Activated CD4-positive, alpha-beta T cell treated with anti-CD3 and anti-CD28 coated beads, Interleukin-2, amount 50 U/mL, for 1 hour (primary cell): ENCODE results near the gene C17orf113.
"Not testable (repeated sequence)": the region's sequence is repeated elsewhere in the genome, so short reads cannot be mapped to it uniquely, and the experiment has no call there.

Experiments
- DNase-seq: peaks from one replicate; pipeline ENCODE4 v3.0.0-alpha.2; 2020

The C17orf113 gene

DNA sequence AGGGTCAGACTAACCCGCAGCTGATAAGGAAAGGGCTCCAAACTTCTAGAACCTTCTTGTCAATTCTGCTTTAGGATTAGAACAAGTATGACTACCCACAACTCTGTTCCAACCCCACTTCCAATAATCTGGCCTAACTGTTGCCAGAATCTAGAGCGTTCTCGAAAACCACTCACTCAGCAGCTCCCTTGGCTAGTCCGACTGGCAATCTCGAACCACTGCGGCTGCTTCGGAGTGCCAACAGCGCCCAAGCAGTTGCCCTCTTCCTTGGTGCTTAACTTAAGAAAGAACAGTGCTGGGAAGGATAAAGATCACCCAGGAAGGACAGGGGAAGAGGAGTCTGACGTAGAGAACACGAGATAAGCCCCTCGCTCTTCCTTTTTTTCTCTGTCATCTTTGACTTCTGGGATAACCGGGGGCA, 34.0 kb downstream of the C17orf113 start:
- DNase-seq, result peak; percentile 13

DNA sequence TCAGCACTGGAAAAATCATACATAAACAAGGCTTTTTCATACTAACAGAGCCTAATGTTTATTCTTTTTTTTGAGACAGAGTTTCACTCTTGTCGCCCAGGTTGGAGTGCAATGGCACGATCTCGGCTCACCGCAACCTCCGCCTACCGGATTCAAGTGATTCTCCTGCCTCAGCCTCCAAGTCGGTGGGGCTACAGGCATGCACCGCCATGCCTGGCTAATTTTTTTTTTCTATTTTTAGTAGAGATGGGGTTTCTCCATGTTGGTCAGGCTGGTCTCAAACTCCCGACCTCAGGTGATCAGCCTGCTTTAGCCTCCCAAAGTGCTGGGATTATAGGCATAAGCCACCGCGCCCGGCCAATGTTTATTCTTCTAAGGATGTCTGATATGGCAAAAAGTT, 36.7 kb downstream of the C17orf113 start:
- not testable (repeated sequence) for DNase-seq

DNA sequence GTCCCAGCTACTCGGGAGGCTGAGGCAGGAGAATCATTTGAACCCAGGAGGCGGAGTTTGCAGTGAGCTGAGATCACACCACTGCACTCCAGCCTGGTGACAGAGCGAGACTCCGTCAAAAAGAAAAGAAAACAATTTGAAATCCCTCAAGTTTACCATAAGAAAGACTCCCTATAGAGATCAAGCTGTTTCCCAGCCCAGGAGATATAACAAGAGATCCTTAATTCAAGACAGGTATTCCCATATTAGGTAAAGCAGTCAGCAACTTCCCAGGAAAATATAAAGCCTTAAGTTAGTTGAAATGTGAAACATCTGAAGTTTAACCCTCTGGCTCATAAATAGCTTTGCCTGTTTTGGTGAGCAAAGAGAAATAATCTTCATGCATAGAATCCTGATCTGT, 38.0 kb downstream of the C17orf113 start:
- DNase-seq, result not testable (repeated sequence)

DNA sequence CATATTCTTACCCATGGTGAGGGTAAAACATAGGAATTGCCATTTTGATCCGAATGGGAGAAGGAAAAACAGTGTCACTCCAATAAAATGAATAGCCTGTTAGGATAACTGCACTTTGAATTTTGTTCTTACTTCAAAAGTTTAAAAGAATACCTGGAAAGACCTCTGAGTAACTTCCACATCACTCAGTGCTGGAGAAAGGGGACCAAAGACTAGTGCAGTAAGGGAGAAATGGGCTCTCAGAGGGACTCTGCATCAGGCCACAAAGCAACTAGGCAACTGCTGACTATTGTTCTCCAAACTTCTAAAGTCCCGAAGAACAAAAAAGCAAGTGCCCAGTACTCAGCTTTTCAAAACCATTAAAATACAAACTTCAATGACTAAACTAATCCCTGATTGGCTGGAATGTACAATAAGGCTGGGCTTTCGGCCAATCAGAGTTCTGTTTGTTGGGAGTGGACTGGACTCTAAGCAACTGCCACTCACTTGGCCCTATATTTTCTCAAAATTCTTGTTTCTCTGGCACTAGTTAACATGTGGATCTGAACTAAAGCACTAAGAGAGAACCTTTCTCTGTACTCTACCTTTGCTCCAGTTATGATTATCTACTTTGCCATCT, 39.4 kb downstream of the C17orf113 start:
- no peak for DNase-seq

DNA sequence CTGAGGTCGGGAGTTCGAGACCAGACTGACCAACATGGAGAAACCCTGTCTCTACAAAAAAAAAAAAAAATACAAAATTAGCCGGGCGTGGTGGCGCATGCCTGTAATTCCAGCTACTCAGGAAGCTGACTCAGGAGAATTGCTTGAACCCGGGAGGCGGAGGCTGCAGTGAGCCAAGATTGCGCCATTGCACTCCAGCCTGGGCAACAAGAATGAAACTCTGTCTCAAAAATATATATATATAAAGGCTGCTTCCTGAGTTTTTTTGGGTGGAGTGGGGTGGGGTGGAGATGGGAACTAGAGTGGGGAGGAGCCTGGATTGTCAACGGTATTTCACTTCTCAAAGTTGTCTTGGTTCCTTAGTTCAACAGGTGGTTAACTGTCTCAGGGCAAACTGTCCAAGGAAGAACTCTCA, 40.1 kb downstream of the C17orf113 start:
- not testable (repeated sequence) for DNase-seq

DNA sequence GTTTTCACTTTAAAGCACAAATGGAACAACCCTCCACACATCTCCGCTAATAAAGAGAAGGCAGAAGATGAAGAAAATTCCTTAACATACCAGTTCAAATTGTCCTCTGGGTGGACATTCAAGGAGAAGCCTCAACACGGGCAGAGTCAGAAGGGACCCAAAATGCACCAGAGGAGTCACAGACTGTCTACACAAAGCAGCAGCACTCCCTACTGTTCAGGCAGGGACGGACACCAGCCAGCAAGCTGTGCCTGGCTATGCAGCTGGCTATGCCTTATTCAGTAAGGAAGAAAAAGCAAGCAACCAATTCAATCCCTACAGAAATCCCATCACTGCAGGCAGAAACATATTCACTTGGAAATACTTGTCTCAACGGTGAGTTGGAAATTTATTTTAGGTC, 41.2 kb downstream of the C17orf113 start:
- no peak for DNase-seq

DNA sequence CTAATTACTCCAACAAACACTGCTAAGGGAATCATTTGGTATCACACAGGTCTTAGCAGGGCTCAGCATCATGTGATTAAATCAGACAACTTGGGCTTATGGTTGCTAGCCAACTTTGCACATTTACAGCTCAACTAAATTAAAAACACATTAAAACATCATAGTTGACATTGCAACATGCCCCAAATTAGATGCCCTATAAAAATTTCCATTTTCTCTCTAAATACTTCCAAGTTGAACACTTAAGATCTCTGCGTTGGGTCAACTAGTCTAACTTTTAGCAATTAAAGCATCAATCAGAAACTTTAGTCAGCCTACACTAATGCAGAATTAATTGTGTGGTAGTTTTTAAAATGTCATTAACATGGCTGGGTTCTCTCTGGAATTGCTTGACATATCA, 45.2 kb downstream of the C17orf113 start:
- DNase-seq, result no peak

DNA sequence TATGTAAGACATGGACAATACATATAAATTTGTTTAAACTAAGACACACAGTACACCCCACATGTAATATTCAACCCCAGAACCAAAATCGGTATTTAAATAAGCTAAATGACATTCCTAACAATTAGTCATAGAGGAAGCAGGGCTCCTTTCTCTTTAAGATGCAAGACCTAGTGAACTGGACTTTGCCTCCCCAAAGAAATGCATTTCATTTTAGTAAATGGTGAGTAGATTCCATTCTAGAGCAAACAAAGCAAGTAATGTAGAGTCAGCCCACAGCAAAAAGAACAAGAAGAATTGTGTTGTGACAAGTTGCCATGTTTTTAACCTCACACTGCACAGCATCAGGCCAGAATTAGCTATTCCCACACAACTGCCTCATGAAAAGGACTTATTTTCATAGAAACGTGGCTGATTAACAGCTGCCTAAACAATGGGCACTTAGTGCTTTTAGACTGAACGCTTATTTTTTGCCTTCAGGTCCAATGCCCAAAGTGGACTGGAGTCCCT, 47.6 kb downstream of the C17orf113 start:
- no peak for DNase-seq

DNA sequence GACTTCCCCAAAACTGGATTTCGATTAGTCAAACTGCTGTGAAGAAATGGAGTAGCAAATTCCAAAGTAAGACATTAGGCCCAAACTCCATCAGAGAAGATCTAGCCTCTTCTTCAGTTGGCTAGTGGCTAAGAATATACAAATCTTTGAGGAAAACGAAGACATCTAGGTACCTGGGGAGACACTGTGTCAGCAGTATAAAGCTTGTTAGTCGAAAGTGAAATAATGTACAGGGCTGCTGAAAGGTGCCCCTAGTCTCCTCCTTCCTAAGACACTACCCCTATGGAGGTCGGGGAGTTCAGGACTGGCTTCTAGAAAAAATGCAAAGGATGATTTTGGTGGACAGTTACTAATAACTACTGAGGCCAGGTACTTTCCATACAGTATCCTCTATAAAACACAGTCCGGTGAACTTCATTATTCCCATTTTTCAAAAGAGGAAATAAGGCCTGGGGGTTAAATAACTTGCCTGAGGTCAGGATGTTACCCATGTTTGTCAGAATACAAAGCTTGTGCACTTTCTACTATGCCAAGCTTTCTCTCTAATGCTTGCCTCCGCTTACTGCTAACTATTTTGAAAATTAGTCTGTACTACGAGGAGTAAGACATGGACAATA, 48.1 kb downstream of the C17orf113 start:
- no peak for DNase-seq

DNA sequence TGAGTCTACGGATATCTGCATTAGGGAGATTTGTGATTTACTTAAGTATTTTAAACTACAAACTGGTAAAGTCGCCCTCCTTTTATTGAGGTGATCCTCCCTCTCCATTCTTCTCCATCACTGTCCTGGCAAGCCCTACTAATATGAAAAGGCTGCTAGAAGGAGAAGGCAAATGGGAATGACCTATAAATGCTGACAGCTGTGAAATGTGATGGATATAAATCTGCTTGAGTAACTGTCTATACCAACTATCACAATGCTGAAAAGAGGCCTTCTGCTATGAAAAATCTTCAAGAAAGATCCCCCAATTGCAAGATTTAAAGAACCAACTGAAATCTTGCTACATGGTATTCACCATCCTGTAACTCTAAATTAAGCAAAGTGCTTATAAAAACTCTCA, 48.7 kb downstream of the C17orf113 start:
- no peak for DNase-seq

DNA sequence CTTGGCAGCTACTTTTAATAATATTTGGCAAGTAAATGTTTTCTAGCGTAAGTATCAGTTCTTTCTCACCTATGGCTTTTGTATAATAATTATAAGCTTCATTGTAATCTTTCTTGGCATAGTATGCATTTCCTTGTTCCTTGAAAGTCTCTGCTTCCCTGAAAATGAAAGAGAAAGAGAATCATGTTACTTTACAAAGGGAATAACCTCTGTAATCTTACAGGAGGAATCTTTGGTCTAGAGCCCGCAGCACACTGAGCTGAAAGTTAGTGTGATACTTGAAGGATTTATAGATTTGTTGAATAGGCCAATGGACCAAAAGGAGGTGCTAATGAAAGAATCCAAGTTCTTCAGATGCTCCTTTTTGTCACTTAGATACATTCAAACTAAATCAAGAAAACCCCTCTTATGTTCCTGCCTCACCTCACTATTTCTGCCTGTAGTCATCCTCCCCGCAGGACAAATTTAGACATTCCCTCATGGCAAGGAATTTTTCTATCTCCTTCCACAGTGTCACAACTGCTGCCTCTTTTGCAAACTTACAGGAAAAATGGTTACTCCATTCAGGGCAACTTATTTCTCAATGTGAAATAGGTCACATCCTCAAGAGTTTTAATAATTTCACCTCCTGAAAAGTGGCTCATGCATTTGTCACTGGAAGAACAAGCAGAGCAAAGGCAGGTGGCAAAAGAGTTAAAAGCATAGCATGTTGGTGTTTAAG, 49.8 kb downstream of the C17orf113 start:
- DNase-seq, result no peak

DNA sequence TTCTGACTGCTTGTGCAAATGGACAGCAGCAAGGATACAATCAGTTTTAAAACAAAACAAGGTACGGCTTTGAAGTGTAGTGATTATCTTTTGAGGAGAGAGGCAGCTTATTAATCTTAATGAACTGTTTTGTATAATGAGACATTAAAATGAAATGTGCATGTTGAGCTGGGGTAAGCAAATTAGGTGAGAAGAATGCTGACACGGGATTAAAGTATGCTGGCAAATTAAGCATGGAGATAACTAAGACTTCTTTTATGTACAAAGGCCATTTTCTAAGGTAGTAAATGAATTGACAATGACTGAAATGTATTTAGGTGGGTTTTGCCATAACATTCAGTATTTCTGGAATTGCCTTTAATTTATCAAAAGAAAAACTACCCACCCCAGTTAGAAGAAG, 51.9 kb downstream of the C17orf113 start:
- no peak for DNase-seq

DNA sequence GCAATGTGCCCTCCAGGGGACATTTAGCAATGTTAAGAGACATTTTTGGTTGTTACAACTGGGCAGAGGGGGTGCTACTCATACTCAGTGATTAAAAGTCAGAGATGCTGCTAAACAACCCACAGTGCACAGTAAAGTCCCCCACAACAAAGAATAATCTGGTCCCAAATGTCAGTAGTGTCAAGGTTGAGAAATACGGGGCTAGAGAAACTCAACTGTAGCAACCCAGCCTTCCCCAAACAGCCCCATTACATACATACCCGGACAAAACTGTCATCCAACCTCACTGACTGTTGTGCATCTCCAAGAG, 53.6 kb downstream of the C17orf113 start:
- no peak for DNase-seq

DNA sequence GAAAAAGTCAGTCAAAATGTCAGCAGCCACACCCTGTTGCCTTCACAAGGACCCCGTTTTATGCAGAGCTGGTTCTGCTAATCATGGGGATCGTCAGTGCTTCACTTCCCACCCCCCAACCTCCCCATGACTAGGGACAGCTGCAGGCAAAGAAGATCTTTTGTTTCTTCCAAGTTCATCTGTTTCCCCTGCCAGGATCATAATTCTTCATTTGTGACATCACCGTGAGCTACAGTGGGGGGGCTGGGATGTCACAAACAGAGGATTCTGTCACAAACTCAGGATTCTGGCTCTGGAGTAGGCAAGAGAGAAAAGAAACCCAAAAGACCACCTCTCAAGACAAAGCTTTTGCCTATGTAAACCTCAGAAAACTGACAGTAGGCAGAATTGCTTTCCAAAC, 57.8 kb downstream of the C17orf113 start:
- no peak for DNase-seq

DNA sequence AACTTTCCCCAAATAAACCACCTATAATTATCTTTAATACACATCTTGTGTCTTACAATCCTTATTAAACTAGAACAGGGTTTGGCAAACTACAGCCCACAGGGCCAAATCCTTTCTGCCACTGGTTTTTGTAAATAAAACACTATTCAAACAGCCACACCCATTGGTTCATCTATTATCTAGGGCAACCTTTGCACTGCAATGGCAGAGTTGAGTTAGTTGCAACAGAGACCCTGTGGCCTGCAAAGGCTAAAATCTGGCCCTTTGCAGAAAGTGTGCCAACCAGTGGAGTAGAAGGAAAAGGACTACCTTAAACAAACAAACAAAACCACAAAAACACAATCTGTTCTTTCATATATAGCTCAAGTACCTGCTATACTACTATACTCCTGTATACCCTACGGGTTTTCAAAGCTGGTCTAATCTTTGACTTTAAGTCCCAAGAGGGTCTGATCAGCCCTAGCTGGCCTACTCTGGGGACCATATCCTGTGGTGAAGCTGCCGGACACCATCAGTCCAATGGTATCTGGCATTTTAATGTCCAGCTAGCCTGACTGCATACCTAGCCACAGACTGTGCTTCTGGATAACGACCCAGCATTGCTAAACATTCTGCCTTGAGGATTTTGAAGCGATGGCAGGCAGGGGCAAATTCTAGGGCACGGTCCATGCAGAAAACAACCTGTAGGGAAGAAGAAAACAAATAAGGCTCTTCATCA, 60.5 kb downstream of the C17orf113 start:
- no peak for DNase-seq

DNA sequence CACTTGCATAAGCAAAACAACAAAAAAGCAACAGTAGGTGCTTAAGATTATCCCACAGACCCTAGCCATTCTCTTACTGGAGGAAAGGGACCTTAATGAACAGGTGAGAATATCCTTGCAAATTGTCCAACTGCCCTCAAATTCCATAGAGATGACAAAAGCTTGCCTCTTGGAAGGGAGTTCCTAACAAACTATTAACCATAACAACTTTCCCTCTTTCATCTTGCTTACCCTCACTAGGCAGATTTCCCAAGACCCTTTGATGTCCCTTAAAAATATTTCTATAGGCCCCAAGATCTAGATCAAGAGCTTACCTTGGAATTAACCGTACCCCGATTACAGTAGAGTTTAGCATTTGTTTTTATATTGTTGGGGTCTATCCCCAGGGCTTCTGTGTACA, 62.0 kb downstream of the C17orf113 start:
- DNase-seq, result no peak
